OCI-M2 (cell line): ENCODE results near the gene GNG7.
A peak's percentile ranks its signal among the peaks of the same experiment; 100 is the strongest.
"Not testable (repeated sequence)": the region's sequence is repeated elsewhere in the genome, so short reads cannot be mapped to it uniquely, and the experiment has no call there.

Experiments
- DNase-seq: peaks from one replicate; lab custom pipeline; 2025; ENCODE audit not compliant: unreplicated experiment; lab: John Stamatoyannopoulos, UW

GNG7 gene

DNA sequence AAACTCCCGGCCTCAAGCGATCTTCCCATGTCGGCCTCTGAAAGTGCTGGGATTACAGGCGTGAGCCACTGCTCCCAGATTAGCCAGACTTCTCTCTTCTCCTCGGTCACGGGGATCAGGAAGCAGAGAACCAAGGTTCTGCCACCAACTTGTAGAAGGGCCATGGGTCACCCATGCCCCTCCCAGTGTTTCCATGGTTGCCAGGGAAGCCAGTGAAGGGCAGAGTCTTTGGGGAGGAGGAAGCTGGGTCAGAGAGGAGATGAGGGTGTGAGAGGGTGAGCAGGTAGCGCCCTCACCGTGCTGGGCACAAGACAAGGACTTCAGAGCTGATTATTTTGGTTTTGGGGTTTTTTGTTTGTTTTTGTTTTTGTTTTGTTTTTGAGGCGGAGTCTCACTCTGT, 77.1 kb downstream of the GNG7 start:
- no peak for DNase-seq

DNA sequence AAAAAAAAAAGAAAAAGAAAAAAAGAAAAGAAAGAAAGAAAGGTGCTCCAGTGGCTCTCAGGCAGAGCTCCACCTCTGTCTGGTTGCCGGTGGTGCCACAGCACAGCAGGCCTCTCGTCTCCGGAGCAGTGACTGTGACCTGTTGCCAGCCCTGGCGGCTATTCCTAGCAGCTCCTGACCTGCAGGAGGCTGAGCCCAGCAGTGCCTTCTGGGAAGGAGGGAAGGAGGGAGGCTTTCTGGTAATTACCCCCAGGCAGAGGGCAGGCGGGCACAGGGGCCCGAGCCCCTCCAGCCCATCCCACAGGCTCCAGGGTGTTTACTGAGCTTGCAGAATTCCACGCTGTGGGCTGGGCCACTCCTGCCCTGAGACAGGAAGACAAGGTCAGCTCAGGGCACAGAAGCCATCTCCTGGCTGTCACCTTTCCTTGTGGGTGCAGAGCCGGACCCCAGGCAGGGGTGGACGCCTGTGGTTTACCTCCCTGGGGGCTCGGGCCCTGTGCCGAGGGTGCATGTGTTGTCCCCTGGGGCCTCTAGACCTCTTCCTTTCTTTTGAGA, 77.9 kb downstream of the GNG7 start:
- DNase-seq = no peak

DNA sequence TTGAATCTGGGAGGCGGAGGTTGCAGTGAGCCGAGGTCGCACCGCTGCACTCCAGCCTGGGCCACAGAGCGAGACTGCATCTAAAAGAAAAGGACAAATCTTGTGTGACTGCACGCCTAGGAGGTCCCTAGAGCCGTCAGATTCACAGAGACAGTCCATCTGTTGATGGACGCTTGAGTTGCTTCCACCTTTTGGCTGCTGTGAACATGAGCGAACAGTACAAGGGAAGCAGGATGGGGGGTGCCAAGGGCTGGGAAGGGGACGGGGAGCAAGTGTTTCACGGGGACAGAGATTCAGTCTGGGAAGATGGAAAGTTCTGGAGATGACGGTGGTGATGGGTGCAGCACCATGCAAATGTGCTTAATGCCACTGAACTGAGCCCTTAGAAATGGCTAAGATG, 78.7 kb downstream of the GNG7 start:
- no peak for DNase-seq

DNA sequence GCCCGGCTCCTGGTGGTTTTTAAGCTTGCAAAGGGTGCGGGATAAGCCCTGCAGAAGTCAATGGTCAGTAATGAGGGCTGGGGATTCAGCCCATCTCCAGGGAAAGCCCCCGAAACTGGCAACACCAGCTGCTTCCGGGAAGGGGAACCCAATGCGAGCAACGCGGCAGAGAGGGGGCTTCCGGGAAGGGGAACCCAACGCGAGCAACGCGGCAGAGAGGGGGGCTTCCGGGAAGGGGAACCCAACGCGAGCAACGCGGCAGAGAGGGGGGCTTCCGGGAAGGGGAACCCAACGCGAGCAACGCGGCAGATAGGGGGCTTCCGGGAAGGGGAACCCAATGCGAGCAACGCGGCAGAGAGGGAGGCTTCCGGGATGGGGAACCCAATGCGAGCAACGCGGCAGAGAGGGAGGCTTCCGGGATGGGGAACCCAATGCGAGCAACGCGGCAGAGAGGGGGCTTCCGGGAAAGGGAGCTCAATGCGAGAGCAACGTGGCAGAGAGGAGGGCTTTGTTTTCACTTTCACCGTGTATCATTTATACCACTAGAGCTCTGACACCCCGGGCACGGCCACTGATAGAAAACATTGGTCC, 80.0 kb downstream of the GNG7 start:
- DNase-seq = not testable (repeated sequence)

DNA sequence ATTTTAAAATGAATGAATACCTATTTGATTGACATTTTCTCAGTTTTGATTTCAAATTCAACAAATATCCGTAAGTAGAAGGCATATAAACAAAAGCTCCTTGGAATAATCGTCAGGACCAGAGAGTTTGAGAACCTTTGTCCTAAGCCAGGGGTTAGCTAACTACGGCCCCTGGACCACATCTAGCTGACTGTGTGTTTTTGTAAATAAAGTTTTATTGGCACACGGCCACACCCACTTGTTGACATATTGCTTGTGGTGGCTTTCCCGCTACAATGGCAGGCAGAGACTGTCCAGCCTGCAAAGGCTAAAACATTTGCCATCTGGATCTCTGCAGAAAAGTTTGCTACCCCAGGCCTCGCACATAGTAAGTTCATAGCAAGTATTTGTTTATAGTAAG, 83.4 kb downstream of the GNG7 start:
- no peak for DNase-seq

DNA sequence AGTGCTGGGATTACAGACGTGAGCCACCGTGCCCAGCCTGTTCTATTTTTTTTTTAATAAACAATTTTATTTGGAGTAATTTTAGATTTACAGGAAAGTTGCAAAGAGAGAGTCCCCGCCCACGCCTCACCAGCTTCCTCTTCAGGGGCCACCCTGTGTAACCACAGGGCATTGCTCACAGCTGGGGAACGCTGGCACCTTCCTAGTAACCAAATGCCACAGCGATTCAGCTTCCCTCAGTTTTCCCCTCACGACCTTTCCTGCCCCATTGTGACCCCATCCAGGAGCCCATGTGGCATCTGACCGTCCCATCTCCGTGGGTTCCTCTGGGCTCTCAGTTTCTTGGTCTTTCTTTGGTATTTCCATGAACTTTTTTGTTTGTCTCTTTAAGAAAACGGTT, 83.9 kb downstream of the GNG7 start:
- no peak for DNase-seq

DNA sequence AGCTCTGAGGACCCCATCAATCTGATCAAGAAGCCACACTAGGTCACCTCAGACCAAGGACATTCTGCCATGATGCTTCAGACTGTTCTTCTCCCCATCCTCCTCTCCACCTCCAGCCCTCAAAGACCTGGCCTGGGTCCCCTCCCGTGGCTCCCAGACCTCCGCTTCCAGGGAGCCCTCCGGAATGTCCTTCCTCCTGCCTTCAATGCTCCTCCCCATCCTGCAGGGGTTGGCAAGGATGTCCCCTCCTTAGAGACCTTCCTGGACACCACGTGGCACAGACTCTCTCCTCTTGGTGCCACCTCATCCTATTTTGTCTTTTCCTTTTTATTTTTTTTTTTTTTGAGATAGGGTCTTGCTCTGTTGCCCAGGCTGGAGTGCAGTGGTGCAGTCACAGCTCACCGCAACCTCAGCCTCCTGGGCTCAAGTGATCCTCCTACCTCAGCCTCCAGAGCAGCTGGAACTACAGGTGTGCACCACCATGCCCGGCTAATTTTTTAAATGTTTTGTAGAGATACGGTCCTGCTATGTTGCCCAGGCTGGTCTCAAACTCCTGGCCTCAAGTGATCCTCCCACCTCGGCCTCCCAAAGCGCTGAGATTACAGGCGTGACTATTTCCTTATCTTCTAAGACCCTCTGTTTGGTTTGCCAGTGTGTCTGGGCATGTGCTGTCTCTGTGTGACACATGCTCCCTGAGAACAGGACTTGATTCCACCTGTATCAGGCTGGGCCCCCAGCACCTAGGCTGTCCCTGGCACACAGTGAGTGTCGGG, 84.9 kb downstream of the GNG7 start:
- DNase-seq = no peak

DNA sequence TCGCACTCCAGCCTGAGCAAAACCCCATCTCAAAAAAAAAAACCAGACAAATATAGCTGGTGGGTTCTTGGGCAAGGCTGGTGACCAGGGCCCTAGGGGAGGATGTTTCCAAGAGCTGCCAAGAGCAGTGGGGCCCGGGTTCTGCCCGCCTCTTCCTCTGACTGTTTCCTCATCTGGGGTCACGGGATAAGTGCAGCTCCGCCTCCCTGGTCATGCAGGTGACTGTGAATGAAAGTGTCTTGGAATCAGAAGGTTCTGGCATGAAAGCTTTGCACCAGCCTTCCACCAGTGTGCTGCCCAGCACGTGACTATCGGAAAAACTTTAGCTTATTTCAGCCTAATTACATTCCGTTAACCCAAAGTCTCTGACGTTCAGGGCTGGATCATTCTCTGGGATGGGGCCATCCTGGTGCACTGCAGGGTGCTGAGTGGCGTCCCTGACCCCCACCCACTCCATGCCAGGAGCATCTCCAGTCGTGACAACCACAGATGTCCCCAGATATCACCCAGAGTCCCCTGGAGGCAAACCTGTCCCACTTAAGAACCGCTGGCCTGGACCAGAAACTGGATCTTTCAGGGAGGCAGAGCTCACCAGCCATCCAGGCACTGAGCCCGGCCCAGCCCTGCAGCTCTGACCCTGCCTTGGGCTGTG, 85.6 kb downstream of the GNG7 start:
- no peak for DNase-seq

DNA sequence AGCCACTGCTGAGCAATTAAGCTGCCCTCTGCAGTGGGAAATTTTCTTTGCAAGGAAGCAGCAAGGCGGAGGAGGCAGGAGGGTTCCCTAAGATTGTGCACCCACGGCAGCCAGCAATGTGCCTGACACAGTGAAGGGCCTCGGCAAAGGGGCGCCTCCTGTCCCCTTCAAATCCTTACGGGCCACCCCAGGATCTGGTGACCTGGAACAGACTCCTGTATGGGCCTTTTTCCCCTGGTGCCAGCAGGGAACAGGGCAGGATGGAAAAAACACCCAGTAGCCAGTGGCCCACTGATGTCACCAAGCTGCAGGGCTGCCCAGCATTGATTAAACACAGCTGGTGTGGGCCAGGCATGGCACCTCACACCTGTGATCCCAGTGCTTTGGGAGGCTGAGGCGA, 86.7 kb downstream of the GNG7 start:
- no peak for DNase-seq

DNA sequence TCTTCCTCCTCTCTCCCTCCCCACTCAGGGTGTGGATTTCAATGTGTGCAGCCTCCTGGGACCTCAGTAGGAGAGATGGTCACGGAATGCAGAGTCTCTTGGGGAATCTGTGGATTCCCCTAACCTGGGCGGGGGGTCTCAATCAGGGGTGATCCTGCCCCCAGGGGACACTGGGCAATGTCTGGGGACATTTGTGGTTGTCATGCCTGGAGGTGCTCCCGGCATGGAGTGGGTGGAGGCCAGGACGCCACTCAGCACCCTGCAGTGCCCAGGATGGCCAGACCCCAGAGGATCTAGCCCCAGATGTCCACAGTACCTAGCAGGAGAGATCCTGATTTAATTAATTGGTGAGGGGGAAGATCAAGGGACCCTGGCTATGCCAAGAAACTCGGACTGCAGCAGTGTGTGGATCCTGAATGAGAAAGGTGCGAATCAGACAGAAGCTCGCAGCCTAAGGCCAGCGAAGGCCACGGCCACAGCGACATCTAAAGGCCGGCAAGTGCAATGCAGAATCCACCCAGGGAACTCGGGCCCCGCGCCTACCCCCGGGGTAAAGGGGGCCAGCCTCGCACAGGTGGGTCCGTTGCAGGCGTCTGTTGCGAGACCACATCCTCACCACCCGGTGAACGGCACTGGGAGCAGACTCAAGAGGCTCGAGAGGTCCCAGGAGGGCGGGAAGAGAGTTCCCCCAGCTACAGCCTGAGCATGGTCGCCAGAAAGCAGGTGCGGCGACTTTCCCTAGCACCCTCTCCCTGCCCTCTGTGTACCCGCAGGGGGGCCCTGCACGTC, 88.8 kb downstream of the GNG7 start:
- no peak for DNase-seq

DNA sequence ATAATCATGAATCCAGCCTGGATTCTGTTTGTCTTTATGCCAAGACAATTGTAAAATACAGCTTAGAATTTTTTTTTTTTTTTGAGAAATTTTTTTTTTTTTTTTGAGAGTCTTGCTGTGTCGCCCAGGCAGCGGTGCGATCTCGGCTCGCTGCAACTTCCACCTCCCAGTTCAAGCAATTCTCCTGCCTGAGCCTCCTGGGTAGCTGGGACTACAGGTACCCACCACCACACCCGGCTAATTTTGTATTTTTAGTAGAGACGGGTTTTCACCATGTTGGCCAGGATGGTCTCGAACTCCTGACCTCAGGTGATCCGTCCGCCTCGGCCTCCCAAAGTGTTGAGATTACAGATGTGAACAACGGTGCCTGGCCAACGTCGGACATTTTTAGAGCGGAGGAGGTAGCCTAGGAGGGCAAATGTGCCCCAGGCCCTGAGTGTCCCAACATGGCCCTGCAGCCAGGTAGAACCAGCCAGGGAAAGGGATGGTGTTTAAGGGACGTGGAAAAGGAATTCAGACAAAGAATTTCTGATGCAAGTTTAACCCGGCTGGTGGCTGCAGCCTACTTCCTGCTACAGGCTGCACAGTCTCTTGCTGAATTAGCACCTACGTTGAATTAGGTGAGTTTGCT, 89.8 kb downstream of the GNG7 start:
- no peak for DNase-seq

DNA sequence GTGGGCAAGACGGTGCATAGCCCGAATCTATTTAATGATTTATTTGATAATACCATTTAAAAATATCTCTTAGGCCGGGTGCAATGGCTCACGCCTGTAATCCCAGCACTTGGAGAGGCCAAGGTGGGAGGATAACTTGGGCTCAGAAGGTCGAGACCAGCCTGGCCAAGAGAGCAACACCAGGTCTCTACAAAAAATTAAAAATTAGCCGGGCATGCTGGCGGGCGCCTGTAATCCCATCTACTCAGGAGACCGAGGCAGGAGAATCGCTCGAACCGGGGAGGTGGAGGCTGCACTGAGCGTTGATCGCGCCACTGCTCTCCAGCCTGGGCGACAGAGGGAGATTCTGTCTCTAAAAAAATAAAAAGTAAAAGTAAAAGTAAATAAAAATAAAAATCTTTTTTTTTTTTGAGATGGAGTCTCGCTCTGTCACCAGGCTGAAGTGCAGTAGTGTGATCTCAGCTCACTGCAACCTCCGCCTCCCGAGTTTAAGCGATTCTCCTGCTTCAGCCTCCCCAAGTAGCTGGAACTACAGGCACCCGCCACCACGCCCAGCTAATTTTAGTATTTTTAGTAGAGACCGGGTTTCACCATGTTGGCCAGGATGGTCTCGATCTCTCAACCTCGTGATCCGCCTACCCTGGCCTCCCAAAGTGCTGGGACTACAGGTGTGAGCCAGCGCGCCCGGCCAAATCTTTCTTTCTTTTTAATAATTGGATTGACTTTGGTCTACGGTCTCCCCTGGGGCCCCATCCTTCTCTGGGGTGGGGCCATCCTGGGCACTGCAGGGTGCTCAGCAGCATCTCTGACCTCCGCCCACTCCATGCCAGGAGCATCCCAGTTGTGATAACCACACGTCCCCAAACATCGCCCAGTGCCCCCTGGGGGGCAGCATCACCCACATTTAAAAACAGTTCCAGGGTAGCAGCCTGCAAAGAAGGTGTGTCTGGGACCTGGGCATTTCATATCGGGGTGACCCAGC, 90.7 kb downstream of the GNG7 start:
- no peak for DNase-seq

DNA sequence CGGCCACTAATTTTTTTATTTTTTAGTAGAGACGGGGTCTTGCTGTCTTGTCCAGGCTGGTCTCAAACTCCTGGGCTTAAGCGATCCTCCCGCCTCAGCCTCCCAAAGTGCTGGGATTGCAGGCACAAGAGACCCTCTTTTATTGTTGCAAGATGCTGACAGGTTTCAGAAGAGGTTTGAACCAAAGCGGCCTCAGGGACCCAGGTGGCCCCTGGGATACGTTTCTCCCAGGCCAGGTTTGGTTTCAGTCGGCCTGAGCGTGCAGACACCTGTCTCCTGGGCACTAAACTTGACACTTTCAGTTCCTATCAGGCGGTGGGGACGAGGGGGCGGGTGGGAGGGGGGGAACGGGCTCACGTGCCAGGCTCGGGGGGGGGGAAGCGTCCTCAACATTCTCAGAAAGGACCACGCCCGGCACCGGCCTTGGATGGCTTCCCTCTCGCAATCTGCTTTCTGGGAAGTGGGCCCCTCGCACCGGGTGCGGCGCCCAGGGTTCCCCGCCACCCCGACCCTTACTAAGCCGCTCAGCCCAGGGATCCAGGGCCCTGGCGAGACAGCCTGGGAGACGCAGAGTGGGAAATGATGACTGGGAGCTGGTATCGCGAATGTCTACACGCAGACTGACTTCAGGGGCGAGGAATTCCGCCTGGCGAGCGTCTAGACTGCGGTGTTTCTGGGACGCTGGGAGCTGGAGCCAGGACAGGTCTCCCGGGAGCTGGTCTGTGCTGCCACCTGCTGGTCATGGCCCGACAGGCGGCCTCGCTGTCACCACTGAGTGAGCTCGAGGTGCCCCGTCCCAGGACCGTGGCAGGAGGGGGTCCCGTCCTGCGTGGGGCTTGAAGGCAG, 91.6 kb downstream of the GNG7 start:
- peak; percentile 27 for DNase-seq

DNA sequence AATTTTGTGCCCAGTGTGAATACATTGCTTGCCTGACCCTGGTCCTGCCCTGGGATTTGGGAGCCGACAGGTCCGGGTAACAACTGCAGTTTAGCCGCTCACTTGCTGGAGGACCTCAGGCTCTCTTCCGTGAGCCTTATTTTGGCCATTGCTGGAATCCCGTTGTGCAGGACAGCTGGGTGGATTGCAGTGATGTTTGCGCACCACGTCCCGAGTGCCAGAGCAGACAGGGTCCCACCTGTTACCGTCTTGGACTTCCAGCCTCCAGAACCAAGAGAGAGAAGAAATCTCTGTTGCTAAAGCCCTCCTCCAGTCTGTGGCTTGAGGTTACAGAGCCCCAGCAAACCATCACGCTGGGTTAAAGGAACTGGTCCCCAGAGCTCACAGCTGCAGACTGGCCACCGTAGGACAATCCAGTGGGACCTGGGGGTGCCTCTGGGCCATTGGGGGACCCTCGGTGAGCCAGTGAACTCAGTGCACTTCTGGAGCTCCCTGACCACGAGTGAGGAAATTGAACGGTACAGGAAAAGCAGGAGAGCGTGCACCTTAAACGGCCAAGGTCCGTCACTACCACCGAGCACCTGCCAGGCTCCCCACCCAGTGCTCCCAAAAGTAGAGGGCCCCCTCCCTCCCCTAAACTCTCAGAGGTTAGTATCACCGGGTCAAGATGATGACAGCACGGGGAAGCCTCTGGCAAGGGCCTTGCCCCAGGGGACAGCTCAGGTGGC, 92.9 kb downstream of the GNG7 start:
- DNase-seq = no peak

DNA sequence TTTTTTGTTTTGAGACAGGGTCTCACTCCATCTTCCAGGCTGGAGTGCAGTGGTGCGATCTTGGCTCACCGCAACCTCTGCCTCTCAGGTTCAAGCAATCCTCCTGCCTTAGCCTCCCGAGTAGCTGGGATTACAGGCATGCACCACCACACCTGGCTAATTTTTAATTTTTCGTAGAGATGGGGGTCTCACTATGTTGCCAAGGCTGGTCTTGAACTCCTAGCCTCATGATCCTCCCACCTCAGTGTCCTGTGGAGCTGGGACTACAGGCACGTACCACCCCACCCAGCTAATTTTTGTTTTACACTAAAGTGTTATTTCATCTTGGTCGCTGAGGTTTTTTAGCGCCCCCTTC, 93.5 kb downstream of the GNG7 start:
- not testable (repeated sequence) for DNase-seq

DNA sequence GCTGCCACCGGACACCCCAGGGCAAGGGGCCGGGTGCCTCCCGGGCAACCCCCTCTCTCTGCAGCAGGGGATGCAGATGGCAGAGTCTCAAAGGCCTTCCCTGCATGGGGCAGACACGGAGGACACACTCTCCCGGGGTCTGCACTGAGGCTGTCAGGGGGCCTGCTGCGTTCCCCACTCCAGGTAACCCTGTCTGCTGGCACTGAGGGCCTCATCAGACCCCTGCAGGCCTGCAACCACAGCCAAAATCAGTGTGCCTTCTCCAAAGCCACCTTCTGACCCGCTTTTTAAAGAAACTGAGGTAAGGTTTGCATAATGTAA, 93.9 kb downstream of the GNG7 start:
- no peak for DNase-seq

DNA sequence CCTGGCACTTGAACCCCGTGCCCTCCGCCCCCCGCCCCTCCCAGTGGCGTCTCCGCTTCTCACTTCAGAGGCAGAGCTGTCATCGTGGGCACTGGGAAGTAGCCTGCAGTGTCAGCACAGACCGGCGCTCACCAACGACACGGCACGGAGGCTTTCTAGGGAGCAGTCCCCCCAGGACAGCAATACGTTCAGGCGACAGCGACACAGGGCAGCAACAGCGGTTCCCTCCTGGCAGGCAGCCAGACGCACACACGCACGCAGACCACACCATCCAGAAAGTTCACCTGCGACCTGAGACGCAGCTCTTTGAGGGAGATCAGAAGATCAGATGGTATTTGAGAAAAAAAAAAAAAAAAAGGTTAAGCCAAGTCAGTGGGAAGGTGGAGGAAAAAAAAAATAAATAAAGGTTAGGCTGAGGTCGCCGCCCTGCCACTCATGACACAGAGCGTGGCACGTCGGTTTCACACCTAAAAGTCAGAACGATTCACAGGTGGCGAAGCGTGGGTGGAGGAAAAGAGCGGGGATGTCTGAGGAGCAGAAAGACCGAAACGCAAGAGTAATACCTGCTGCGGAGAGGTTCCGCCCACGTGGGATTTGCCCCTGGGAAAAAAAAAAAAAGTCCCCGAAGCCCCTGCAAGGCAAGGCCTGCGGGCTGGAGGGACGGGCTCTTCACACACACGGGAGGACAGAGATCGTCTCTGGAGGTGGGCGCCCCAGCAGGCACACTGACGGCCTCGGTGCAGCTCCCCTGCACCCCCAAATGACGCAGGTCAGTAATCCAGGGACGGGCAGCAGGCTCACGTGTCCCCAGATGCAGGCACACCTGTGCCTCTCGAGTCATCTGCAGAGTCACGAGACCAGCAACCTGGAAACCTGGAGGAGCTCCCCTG, 94.5 kb downstream of the GNG7 start:
- no peak for DNase-seq
